Adrenal gland (tissue), 5 donors: ENCODE measurements around the gene TTLL1.

ENCODE experiments used
- CTCF ChIP-seq, 6 experiments: fragments of 450-650 bp in 4 of 6; fragments of 200-600 bp in 2 of 6; sonication (generic) in 1 of 6; IDR thresholded peaks; 1 replicate in 5 of 6; 2 replicates in 1 of 6; pipeline versions ENCODE4 v1.5.1 to v1.8.0; 2016 to 2021; ENCODE audit warnings: antibody characterized with exemption in 6 of 6, mild to moderate bottlenecking in 2 of 6, moderate library complexity in 1 of 6
- POLR2A ChIP-seq, 2 donors: fragments of 450-650 bp; IDR thresholded peaks; one replicate each; pipeline ENCODE4 v1.6.1; 2017; ENCODE audit warnings: antibody characterized with exemption in 2 of 2, mild to moderate bottlenecking in 2 of 2, moderate library complexity in 1 of 2
- donor health status: DM: no; HTN: no; CAD: no.

- no peak for TF ChIP-seq CTCF (IDR thresholded peaks at IDR 0.05)
- no peak for TF ChIP-seq POLR2A (IDR thresholded peaks at IDR 0.05)
Observed at GRCh38 chr22:43018615-43019014, 70.6 kb downstream of the TTLL1 start.
